Measurements from ENCODE around the gene SLC12A8. TPM values are rescaled to one million over a fixed set of nuclear protein-coding genes. Genes with fewer than 3 reads are reported as not detected.

Gene SLC12A8
- total RNA-seq, 3 donors from 2014 or later: 8.0 to 19.3 (median 13.6) TPM

DNA sequence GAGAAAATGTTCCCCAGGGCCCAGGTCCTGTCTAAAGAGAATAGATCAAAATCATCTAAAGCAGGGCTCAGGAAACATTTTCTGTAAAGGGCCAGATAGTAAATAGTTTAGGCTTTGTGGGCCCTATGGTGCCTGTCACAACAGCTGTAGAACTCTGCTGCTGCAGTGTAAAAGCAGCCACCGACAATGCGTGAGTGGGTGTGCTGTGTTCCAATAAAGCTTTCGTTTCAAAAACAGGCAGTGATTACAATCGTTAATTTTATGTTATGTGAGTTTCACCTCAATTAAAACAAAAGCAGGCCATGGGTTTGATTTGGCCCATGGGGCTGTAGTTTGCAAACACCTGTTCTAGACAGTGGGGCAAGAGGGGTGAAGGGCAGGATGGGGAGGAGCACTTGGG, 144.3 kb downstream of the SLC12A8 start:
- intact Hi-C loops (cut with DNase I, micrococcal nuclease): no loop called here
- ATAC-seq (no peak), DNase-seq (no peak)
- Histone ChIP-seq H3K4me3 (no peak overlapping the region), H3K36me3 (ENCODE audit: low read depth) (no peaks in the 10 kb centered on the region), H3K4me1 (ENCODE audit: low read depth) (no peaks in the 10 kb centered on the region), H3K9me3 (no peaks in the 10 kb centered on the region)
- TF ChIP-seq, protein P1, sequence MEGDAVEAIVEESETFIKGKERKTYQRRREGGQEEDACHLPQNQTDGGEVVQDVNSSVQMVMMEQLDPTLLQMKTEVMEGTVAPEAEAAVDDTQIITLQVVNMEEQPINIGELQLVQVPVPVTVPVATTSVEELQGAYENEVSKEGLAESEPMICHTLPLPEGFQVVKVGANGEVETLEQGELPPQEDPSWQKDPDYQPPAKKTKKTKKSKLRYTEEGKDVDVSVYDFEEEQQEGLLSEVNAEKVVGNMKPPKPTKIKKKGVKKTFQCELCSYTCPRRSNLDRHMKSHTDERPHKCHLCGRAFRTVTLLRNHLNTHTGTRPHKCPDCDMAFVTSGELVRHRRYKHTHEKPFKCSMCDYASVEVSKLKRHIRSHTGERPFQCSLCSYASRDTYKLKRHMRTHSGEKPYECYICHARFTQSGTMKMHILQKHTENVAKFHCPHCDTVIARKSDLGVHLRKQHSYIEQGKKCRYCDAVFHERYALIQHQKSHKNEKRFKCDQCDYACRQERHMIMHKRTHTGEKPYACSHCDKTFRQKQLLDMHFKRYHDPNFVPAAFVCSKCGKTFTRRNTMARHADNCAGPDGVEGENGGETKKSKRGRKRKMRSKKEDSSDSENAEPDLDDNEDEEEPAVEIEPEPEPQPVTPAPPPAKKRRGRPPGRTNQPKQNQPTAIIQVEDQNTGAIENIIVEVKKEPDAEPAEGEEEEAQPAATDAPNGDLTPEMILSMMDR (IDR thresholded peaks at IDR 0.05): no peak

DNA sequence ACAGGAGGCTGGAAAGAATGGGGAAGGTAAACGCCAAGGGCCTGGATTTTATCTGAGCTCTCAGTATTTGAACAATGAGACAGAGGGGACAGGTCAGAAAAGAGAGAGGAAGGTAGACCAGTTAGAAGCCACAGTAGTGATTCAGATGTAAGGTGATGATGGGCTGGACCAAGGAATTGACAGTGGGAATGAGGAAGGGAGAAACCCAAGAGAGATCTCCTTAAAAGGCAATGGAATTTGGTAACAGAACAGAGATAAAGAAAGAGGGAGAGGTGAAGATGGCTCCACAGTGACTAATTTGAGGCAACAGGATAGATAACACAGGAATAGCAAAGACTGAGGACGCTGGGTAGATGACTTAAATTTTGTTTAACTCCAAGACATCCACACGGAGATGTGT, 145.3 kb downstream of the SLC12A8 start:
- ATAC-seq (no peak), DNase-seq (no peak)
- Histone ChIP-seq H3K9me3 (no peaks in the 10 kb centered on the region), H3K4me1 (ENCODE audit: low read depth) (no peaks in the 10 kb centered on the region), H3K36me3 (ENCODE audit: low read depth) (no peaks in the 10 kb centered on the region), H3K4me3 (no peak overlapping the region)
- TF ChIP-seq, protein P1 (IDR thresholded peaks at IDR 0.05): no peak
- intact Hi-C loops (cut with DNase I, micrococcal nuclease): no loop called here

DNA sequence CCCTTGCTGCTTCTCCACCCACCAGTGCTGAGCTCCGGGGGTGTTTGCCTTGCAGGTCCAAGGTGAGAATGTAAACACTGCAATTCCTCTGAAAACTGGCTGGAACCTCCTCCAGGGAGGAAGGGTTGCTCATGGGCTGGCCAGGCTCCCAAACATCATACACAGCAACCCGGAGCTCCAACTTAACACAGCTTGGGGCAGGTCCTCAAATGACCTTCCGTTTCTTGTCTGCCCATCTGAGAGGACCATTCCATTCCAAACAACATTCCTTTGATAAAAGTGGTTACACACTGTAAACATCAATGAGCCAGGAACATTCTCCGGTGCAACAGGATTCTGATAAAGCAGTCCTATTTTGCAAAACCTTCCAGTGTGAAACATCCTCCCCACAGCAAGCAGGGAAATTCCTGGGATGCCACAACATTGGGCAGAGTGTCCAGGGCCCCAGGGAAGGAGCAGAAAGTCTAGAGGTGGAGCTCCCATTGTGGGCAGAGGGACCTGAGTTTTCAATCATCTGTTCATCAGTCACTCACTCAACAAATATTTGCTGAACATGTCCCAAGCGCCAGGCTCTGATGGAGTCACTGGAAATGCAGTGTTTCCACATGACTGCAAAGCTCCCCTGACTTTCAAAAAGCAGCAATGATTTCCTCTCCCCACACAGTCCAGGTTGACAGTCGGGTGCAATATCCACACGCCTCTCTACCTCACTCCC, 149.5 kb downstream of the SLC12A8 start:
- ATAC-seq (no peak), DNase-seq (no peak)
- Histone ChIP-seq H3K4me3 (no peak overlapping the region), H3K4me1 (ENCODE audit: low read depth) (no peaks in the 10 kb centered on the region), H3K9me3 (no peaks in the 10 kb centered on the region), H3K36me3 (ENCODE audit: low read depth) (no peaks in the 10 kb centered on the region)
- TF ChIP-seq, protein P1 (IDR thresholded peaks at IDR 0.05): no peak
- intact Hi-C loops (cut with DNase I, micrococcal nuclease): no loop called here

DNA sequence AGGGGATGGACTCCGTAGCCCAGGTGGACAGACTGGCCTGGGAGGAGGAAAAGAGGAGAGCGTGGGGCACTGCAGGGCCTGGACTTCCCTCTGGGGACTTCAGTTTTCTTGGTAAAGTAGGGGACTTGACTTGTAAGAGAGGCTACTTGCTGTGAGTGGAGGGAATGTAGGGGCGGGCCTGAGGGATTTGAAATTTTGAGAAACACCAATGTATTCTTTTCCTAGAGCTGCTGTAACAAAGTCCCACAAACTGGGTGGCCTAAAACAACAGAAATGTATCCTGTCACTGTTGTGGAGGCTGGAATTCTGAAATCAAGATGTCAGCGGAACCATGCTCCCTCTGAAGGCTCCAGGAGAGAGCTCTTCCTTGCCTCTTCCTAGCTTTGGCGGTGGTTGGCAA, 150.9 kb downstream of the SLC12A8 start:
- intact Hi-C loops (cut with DNase I, micrococcal nuclease): no loop called here
- ATAC-seq: no peak
- no peak for DNase-seq

DNA sequence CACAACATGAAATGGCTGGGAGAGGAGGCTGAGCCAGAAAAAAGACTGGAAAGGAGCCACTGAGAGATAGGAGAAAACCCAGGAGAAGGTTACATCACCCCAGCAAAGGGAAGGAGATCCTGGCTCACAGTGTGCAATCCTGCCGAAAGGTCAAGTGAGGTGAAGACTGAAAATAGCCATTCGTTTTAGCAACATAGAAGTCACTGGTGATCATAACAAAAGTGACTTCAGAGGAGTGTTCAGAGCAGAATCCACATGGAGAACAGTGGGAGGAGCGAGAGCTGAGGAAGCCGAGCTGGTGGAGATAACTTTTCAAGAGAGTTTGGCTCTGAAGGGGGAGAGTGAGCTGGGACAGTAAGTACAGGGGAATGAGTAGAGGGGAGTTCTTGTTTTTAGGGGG, 151.4 kb downstream of the SLC12A8 start:
- no peak overlapping the region for H3K4me3 ChIP-seq
- no peaks in the 10 kb centered on the region for H3K9me3 ChIP-seq
- no peaks in the 10 kb centered on the region for H3K4me1 ChIP-seq (ENCODE audit: low read depth)
- TF ChIP-seq, protein P1 (IDR thresholded peaks at IDR 0.05): no peak
- no peaks in the 10 kb centered on the region for H3K36me3 ChIP-seq (ENCODE audit: low read depth)
- peak in 1 of 3 donors; percentile 19 for DNase-seq
- intact Hi-C loops (cut with DNase I, micrococcal nuclease): no loop called here
- peak; percentile 31 for ATAC-seq

More for the DNA sequence above, 150.9 kb downstream of the SLC12A8 start:
- H3K36me3 ChIP-seq (ENCODE audit: low read depth): no peaks in the 10 kb centered on the region
- H3K9me3 ChIP-seq: no peaks in the 10 kb centered on the region
- H3K4me1 ChIP-seq (ENCODE audit: low read depth): no peaks in the 10 kb centered on the region
- H3K4me3 ChIP-seq: no peak overlapping the region
- TF ChIP-seq, protein P1 (IDR thresholded peaks at IDR 0.05): no peak

Measured in mucosa of descending colon (tissue), 3 donors.